ENCODE results near the gene PRR35. TPM values are rescaled to one million over a fixed set of nuclear protein-coding genes. Genes with fewer than 3 reads are reported as not detected.

Gene PRR35
- total RNA-seq, 1 experiment from 2014 or later: not detected

GRCh38 chr16:580141-580945 is 20.1 kb downstream of the PRR35 start:
- Histone ChIP-seq H3K4me3 (no peak overlapping the region), H3K27ac (no peak overlapping the region), H3K4me1 (replicated peaks) (no peaks in the 10 kb centered on the region), H3K36me3 (peaks cover 14% of the 10 kb centered on the region), H3K27me3 (replicated peaks) (0 out of 2 replicates have a peak, but pooled peaks cover under 1% of the 10 kb centered on the region), H3K9me3 (replicated peaks) (no peaks in the 10 kb centered on the region)
- no peak for DNase-seq (ENCODE audit: low read depth in 1 of 2, low spot score in 2 of 2)

DNA sequence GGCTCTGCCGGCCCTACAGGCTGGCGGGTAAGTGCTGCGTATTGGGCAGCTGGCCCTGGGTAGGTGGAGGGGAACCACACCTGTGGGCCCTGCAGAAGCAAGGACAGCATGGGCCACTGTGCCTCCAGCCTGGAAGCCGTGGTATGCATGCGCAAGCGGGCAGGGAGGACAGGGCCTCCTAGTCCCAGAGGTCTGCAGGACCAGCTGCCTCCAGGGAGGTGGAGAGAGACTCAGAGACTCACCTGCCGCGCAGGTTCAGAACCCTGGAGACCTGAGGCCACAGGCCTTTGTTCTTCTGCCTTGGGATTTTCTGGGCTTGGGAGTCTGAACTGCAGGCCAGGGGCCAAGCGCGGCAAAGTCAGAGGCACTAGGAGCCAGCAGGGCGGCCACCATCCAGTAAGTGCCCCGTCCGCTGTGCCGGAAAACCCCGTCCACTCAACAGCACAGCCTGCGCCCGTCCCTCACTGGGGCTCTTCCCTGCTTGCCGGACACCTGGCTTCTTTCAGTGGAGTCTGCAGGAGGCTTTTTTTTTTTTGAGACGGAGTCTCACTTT is 20.8 kb downstream of the PRR35 start:
- H3K4me3 ChIP-seq: no peak overlapping the region
- no peaks in the 10 kb centered on the region for H3K9me3 ChIP-seq (replicated peaks)
- no peaks in the 10 kb centered on the region for H3K4me1 ChIP-seq (replicated peaks)
- no peak for DNase-seq (ENCODE audit: low read depth in 1 of 2, low spot score in 2 of 2)
- H3K27ac ChIP-seq: no peak overlapping the region
- H3K36me3 ChIP-seq: peaks cover 8% of the 10 kb centered on the region
- H3K27me3 ChIP-seq (replicated peaks): 0 out of 2 replicates have a peak, but pooled peaks cover 4% of the 10 kb centered on the region

GRCh38 chr16:582218-582613 is 22.0 kb downstream of the PRR35 start:
- Histone ChIP-seq H3K27me3 (replicated peaks) (0 out of 2 replicates have a peak, but pooled peaks cover 4% of the 10 kb centered on the region), H3K4me1 (replicated peaks) (peaks cover 3% of the 10 kb centered on the region; the same call in 1 of the 2 replicates), H3K4me3 (no peak overlapping the region), H3K27ac (no peak overlapping the region), H3K36me3 (peaks cover 2% of the 10 kb centered on the region; the same call in 1 of the 2 replicates), H3K9me3 (replicated peaks) (no peaks in the 10 kb centered on the region)
- DNase-seq (ENCODE audit: low read depth in 1 of 2, low spot score in 2 of 2): no peak

DNA sequence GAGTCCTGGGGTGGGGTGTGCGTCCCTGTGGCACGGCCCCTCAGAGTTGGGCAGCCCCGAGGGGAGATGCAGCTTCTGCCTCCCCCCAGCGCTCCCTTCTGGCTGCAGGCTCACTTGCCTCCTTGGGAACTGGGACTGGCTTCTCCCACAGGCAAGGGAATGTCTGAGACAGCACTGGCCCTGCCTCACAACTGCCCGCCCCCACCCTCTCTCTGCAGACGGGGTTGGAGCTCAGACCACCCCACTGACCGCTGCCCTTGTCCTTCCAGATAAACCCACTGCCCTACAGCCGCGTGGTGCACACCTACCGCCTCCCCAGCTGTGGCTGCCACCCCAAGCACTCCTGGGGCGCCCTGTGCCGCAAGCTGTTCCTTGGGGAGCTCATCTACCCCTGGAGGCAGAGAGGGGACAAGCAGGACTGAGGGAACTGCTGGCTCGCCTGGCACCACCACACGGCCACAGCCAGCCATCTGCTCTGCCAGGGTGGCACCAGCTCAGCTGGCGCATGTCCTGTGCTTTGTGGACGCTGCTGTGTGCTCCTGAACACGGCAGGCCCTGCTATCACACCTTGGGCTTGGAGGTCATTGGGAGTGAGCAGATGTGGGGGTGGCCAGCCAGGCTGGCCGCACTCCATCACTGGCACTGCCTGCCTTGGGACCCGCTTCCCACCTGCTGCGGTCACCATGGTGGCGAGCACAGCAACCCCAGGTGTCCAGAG is 22.6 kb downstream of the PRR35 start:
- no peak overlapping the region for H3K4me3 ChIP-seq
- H3K36me3 ChIP-seq: peaks cover 3% of the 10 kb centered on the region; the same call in 1 of the 2 replicates
- no peaks in the 10 kb centered on the region for H3K9me3 ChIP-seq (replicated peaks)
- DNase-seq (ENCODE audit: low read depth in 1 of 2, low spot score in 2 of 2): no peak
- 0 out of 2 replicates have a peak, but pooled peaks cover 4% of the 10 kb centered on the region for H3K27me3 ChIP-seq (replicated peaks)
- H3K4me1 ChIP-seq (replicated peaks): peaks cover 4% of the 10 kb centered on the region
- H3K27ac ChIP-seq: no peak overlapping the region

DNA sequence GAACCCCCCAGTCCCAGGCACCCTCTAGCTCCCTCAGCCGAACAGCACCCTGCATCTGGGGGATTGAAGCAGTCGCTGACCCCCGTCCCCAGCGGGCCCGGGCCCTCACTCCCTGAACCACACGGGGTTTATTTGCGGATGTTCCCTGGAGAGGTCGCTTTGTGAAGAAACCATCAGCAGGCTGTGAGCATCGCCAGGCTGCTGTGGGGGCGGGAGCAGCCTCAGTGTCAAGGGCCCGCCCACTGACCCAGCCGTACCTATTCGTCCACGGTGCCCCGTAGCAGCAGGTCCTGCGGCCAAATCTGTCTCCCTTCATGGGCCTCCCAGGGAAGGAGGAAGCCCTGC is 23.2 kb downstream of the PRR35 start:
- Histone ChIP-seq H3K27me3 (replicated peaks) (0 out of 2 replicates have a peak, but pooled peaks cover 4% of the 10 kb centered on the region), H3K9me3 (replicated peaks) (no peaks in the 10 kb centered on the region), H3K4me1 (replicated peaks) (peaks cover 10% of the 10 kb centered on the region), H3K4me3 (no peak overlapping the region), H3K27ac (no peak overlapping the region), H3K36me3 (peaks cover 8% of the 10 kb centered on the region; the same call in 1 of the 2 replicates)
- DNase-seq (ENCODE audit: low read depth in 1 of 2, low spot score in 2 of 2): no peak

GRCh38 chr16:583815-584591 is 23.8 kb downstream of the PRR35 start:
- Histone ChIP-seq H3K27ac (no peak overlapping the region), H3K9me3 (replicated peaks) (no peaks in the 10 kb centered on the region), H3K36me3 (peaks cover 13% of the 10 kb centered on the region), H3K4me3 (no peak overlapping the region), H3K27me3 (replicated peaks) (0 out of 2 replicates have a peak, but pooled peaks cover 4% of the 10 kb centered on the region), H3K4me1 (replicated peaks) (peaks cover 11% of the 10 kb centered on the region)
- DNase-seq (ENCODE audit: low read depth in 1 of 2, low spot score in 2 of 2): no peak

DNA sequence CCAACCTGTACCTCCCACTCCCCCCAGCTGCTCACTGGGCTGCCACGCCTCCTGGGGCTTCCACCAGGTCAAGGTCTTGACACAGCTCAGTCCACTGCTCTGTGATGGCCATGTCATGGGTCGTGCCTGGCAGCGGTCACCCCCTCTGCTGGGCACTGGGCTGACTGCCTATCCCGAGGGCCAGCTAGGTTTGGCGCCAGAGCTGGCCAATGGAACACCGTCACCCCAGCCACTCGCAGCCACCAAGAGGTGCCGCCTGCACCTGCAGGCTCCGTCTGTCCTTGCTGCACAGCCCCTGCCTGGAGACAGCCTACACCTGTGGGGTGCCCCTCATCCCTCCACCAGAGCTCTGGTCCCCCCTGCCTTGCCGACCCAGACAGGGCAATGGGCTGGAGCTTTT is 25.2 kb downstream of the PRR35 start:
- peaks cover 17% of the 10 kb centered on the region for H3K36me3 ChIP-seq
- DNase-seq (ENCODE audit: low read depth in 1 of 2, low spot score in 2 of 2): no peak
- H3K4me1 ChIP-seq (replicated peaks): peaks cover 11% of the 10 kb centered on the region
- no peaks in the 10 kb centered on the region for H3K9me3 ChIP-seq (replicated peaks)
- 0 out of 2 replicates have a peak, but pooled peaks cover 4% of the 10 kb centered on the region for H3K27me3 ChIP-seq (replicated peaks)
- no peak overlapping the region for H3K4me3 ChIP-seq
- no peak overlapping the region for H3K27ac ChIP-seq

GRCh38 chr16:586047-586644 is 26.0 kb downstream of the PRR35 start:
- H3K9me3 ChIP-seq (replicated peaks): no peaks in the 10 kb centered on the region
- 0 out of 2 replicates have a peak, but pooled peaks cover 4% of the 10 kb centered on the region for H3K27me3 ChIP-seq (replicated peaks)
- H3K4me3 ChIP-seq: no peak overlapping the region
- H3K27ac ChIP-seq: no peak overlapping the region
- peaks cover 19% of the 10 kb centered on the region for H3K4me1 ChIP-seq (replicated peaks)
- H3K36me3 ChIP-seq: peaks cover 19% of the 10 kb centered on the region
- DNase-seq (ENCODE audit: low read depth in 1 of 2, low spot score in 2 of 2): no peak

DNA sequence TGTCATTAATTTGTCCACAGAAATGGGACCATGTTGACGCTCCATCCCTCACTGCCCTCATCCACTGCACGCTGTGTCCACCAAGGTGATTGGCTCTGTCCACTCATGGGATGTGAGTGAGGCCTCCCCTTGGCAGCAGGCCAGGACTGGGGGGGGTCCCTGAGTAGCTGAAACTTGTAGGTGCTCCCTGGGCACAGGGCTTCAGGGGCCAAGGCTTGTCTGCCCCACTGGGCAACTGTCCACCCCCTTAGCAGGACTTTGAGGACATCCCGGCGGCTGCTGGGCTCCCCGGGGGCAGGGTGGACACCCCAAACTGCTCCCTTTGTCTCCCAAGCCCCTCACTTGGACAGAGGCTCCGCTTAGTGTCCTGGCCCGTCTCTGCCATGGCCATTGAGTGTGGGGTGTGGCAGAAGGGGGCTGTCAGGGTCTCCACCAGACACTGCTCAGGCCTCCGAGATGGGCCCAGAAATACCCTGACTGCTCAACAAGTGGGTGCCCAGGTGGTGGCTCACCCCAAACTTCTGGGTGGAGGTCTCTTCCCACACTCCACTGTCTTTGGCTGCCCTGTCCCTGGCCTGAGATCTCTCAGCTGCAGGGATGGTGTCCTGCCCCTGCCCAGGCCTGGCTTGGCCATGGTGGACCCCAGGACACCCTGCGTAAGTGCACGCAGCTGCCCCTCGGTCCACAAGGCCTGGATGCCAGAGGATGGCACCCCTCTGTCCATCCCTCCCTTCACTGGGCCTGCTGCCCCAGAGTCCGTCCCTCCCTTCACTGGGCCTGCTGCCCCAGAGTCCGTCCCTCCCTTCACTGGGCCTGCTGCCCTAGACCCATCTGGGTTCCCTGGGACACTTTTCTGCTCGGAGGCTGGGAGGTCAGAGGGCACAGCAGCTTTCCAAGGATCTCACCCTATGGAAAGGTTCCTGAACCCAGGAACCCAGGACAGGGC is 26.7 kb downstream of the PRR35 start:
- Histone ChIP-seq H3K36me3 (peaks cover 19% of the 10 kb centered on the region), H3K4me1 (replicated peaks) (peaks cover 21% of the 10 kb centered on the region), H3K27ac (no peak overlapping the region), H3K9me3 (replicated peaks) (no peaks in the 10 kb centered on the region), H3K4me3 (no peak overlapping the region), H3K27me3 (replicated peaks) (0 out of 2 replicates have a peak, but pooled peaks cover 4% of the 10 kb centered on the region)
- no peak for DNase-seq (ENCODE audit: low read depth in 1 of 2, low spot score in 2 of 2)

- H3K27me3 ChIP-seq (replicated peaks): 0 out of 2 replicates have a peak, but pooled peaks cover 4% of the 10 kb centered on the region
- H3K4me1 ChIP-seq (replicated peaks): peaks cover 21% of the 10 kb centered on the region
- peaks cover 19% of the 10 kb centered on the region for H3K36me3 ChIP-seq
- H3K4me3 ChIP-seq: peak overlapping the region; percentile 93
- peak; percentile 68 to 69 for DNase-seq (ENCODE audit: low read depth in 1 of 2, low spot score in 2 of 2)
- H3K27ac ChIP-seq: peak overlapping the region; percentile 88
- H3K9me3 ChIP-seq (replicated peaks): no peaks in the 10 kb centered on the region
Observed at GRCh38 chr16:588639-588888, 28.4 kb downstream of the PRR35 start.

DNA sequence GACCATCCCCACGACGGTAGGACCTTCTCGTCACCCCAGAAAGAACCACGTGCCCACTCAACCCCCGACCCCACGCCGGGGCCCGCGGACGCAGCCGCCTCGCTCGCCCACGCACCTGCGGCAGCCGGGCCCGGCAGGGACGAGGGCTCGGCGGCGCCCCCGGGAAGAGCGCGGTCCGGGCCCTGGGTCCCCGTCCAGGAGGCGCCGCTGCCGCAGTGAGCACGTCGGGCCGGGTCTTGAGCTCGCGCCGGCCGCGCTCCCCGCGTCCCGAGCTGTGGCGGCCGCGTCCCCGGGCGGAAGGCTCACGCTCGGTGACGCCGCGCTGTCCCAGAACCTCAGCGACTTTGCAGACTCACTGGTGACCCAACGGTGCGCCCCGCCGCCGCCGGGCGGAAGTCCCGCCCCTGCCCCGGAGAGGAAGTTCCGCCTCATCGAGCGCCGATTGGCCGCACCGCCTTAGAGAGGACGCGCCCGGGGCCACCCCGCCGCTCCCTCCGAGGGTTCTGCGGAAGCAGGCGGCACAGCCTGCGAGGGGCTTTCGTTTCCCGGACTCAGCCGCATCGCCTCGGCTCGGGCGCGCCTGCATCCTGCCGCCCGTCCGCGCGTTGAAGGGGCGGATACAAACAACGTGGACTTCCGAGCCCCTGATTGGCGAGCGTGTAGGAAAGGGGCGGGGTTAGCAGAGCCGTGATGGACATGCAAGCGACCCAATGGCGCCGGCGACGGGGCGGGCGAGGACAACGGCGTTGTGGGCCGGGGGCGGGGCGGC is 28.9 kb downstream of the PRR35 start:
- Histone ChIP-seq H3K36me3 (peaks cover 19% of the 10 kb centered on the region), H3K9me3 (replicated peaks) (no peaks in the 10 kb centered on the region), H3K27ac (peak overlapping the region; percentile 88), H3K4me1 (replicated peaks) (peaks cover 21% of the 10 kb centered on the region), H3K27me3 (replicated peaks) (0 out of 2 replicates have a peak, but pooled peaks cover 4% of the 10 kb centered on the region), H3K4me3 (peak overlapping the region; percentile 93)
- DNase-seq (ENCODE audit: low read depth in 1 of 2, low spot score in 2 of 2): peak; percentile 97 to 100

All from SJSA1 (cell line).